AG09319 (cell line): ENCODE measurements around the gene APOH.
"Not testable (repeated sequence)": the region's sequence is repeated elsewhere in the genome, so short reads cannot be mapped to it uniquely, and the experiment has no call there.

ENCODE experiments used
- DNase-seq: peaks from one replicate; pipeline ENCODE4 v3.0.0-alpha.2; 2010; ENCODE audit warnings: low read depth; ENCODE audit errors: extremely low read depth
- CTCF ChIP-seq: IDR thresholded peaks from 2 replicates; pipeline ENCODE4 v1.5.1; 2011; ENCODE audit warnings: low read depth, mild to moderate bottlenecking, inconsistent platforms, low read length, moderate library complexity

Gene APOH

DNA sequence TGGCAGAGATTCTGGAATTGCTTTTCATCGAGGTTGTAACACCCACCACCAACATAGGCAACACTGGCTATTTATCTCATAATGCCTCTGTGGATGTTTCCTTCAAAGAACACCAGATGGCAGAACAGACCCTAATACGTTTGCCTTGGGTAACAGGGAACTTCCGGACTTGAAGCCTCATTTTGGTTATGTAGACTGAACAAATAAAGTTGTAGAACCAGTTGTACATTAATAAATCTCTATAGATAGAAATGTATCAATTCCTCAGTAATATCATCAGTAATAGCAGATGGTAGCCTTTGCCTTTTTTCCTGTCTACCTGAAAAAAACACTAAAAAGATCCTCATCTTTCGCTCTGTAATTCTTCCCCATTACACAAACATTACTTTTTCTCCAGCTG lies 25.9 kb upstream of the APOH start:
- TF ChIP-seq CTCF: peak; percentile 72
- peak; percentile 57 for DNase-seq

- DNase-seq: not testable (repeated sequence)
These were observed 24.2 kb upstream of the APOH start for GRCh38 chr17:66253458-66253857.

GRCh38 chr17:66250686-66251085 lies 21.5 kb upstream of the APOH start:
- no peak for TF ChIP-seq CTCF

GRCh38 chr17:66248285-66248684 lies 19.1 kb upstream of the APOH start:
- no peak for TF ChIP-seq CTCF
- DNase-seq: no peak

More at GRCh38 chr17:66250686-66251085, 21.5 kb upstream of the APOH start:
- no peak for DNase-seq

DNA sequence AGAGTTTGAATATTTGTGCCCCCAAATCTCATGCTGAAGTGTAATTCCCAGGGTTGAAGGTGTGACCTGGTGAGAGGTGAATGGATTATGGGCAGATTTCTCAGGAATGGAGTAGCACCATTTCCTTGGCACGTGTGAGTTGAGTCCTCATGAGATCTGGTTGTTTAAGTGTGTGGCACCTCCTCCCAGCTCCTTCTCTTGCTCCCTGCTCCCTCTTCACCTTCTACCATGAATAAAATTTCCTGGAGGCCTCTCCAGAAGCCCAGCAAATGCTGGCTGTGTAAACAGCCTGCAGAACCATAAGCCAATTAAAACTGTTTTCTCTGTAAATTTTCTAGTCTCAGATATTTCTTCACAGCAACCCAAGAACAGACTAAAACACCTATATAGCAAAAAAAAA lies 12.6 kb upstream of the APOH start:
- no peak for DNase-seq
- TF ChIP-seq CTCF: no peak

DNA sequence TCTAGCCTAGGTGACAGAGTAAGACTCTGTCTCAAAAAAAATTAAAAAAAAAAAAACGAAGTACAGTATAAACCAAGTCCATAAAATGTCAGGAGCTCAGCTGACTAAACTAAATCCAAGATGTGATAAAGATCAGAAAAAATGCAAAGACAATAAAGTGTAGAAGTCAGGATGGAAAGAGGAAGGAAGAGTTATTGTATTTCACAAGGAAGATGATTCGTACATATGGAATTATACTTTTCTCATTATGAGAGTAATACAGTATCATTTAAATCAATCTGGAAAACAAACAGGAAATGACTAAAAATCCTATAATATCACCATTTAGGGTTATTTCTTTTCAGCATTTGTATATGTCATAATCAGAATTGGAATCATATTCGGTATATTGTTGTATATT lies 11.4 kb upstream of the APOH start:
- no peak for DNase-seq
- TF ChIP-seq CTCF: no peak

DNA sequence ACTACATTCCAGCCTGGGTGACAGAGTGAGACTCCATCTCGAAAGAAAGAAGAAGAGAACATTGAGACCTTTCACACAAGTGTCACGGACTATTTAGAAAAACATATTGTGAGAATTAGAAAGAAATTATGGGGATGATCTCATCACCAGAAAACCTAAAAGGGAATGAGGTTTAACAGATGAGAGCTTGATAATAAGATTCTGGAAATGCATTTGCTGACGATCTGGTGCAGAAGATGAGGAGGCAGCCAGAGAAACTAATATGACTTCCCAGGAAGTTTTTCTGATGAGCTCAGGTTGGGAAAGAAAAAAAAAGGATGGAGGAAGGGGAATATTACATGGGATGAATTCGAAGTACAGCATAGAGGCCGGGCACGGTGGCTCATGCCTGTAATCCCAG lies 10.8 kb upstream of the APOH start:
- no peak for TF ChIP-seq CTCF
- DNase-seq: no peak

DNA sequence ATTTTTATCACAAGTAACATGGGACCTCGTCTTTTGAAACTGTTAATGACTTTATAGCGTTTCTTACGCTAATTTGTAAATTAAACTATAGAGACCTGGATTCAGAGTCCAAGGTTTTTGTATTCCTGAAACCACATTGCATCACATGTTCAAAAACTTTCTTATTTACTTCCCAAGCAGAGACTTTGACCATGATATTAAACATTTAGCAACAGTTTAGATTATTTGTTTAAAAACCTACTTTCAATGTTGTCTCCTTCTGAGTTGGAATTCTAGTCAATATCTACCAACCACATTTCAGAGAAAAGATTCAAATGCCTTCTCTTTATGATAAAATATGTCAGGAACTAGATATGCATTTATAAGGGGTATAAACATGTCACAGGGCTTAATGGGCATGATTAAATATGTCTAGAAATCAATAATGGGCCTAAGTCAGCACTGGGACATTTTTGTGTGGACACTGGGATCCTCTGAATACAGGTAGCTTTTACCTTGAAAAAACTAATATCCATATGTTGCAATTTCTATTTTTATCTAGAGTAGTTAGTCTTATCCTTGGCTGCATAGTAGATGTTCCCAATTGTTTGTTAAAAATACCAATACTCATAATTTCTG lies 6.3 kb upstream of the APOH start:
- DNase-seq: no peak
- TF ChIP-seq CTCF: no peak
